Heart right ventricle (tissue), 16 donors: ENCODE data around the gene FOXD4. TPM values are rescaled to one million over a fixed set of nuclear protein-coding genes. Genes with fewer than 3 reads are reported as not detected.
"Not testable (repeated sequence)": the region's sequence is repeated elsewhere in the genome, so short reads cannot be mapped to it uniquely, and the experiment has no call there.

Source experiments
- ATAC-seq, 8 donors: fragments of 200-7000 bp; cut with Tn5 transposase; one replicate each; pipeline ENCODE4 v1.9.1; 2020; ENCODE audit warnings: mild to moderate bottlenecking in 8 of 8, moderate library complexity in 8 of 8, moderate number of reproducible peaks in 1 of 8
- DNase-seq, 2 donors: peaks; one replicate each; pipeline ENCODE4 v3.0.0-alpha.2; 2020
- H3K27ac ChIP-seq, 10 donors: fragments of 200-600 bp; sonication (generic) in 2 of 10; one replicate each; pipeline versions ENCODE4 v1.5.0 to v1.8.0; 2020 to 2022; ENCODE audit warnings: mild to moderate bottlenecking in 3 of 10
- H3K27me3 ChIP-seq, 7 donors: fragments of 200-600 bp; one replicate each; pipeline ENCODE4 v1.8.0; 2021 to 2022; ENCODE audit warnings: mild to moderate bottlenecking in 2 of 7
- H3K36me3 ChIP-seq, 9 donors: fragments of 200-600 bp; sonication (generic) in 1 of 9; one replicate each; pipeline versions ENCODE4 v1.5.0 to v1.8.0; 2020 to 2022; ENCODE audit warnings: mild to moderate bottlenecking in 2 of 9
- H3K4me1 ChIP-seq, 9 donors: fragments of 200-600 bp; sonication (generic) in 1 of 9; one replicate each; pipeline versions ENCODE4 v1.5.0 to v1.8.0; 2020 to 2022; ENCODE audit warnings: mild to moderate bottlenecking in 4 of 9
- H3K4me3 ChIP-seq, 10 donors: fragments of 200-600 bp; sonication (generic) in 2 of 10; one replicate each; pipeline versions ENCODE4 v1.5.0 to v1.8.0; 2020 to 2022; ENCODE audit warnings: mild to moderate bottlenecking in 7 of 10, moderate library complexity in 2 of 10
- H3K9me3 ChIP-seq, 11 donors: fragments of 200-600 bp in 10 of 11; sonication (generic) in 2 of 11; one replicate each; pipeline versions ENCODE4 v1.5.0 to v1.8.0; 2013 to 2022; ENCODE audit warnings: mild to moderate bottlenecking in 2 of 11, control low read depth in 1 of 11, moderate library complexity in 1 of 11
- WGBS, 2 donors: extraction: QIAGEN DNeasy Blood & Tissue Kit; methylation state at CpG; one replicate each; pipeline ENCODE4 v1.1.7; 2013; ENCODE audit warnings: inconsistent platforms in 1 of 2; 5-methylcytosine and 5-hydroxymethylcytosine counted together
- intact Hi-C, 10 donors: fragments of 100-400 bp; cut with DNase I; formaldehyde crosslinking; loops; one replicate each; pipeline versions ENCODE4 v1.11.1 to v1.14.2; 2022
- polyA plus RNA-seq, 2 donors: library from polyadenylated mRNA; stranded (reverse); fragments of 200-250 nt; gene quantifications; one replicate each; pipeline ENCODE4 v1.2.3, GENCODE V29; 2013
- total RNA-seq, 10 donors: library from RNA; stranded (reverse); fragmentation: NEBNext Ultra II Directional in 3 of 10; extraction: Animal tissue kit (Norgen Biotek cat#: 25700) in 3 of 10; gene quantifications; one replicate each; pipeline versions ENCODE4 v1.2.1 to v1.2.4, GENCODE V29; 2021 to 2023
- donor health status: Arrhythmogenic right ventricular cardiomyopathy.
- donor health status: ischemic (EF 13 %, LVEDD 7.1; RV severe dilation, severe dysfunction).
- donor health status: healthy with polysubstance abuse.
- donor health status: DM: no; HTN: yes; CAD: no.
- donor health status: DM: no; HTN: no; CAD: no.
- donor health status: ischemic (EF 25% LVEDD 6.9; RV normal size, moderate dysfunction).
- donor health status: ischemic (EF 25% LVEDD 5.7; RV mildly dilated, moderate dysfunction).
- donor health status: healthy.
- donor health status: DM: yes; HTN: yes; CAD: no.
- donor health status: Ischemic cardiomyopathy.
- donor health status: ischemic (EF 35%, LVEDD 5.7; RV mildly dilated, moderate dysfunction).
- donor health status: nonischemic (EF 11% LVEDD 7.7; RV severe dilation, severe dysfunction).
- donor health status: DM: yes; HTN: yes; CAD: no.
- donor health status: PGD.
- donor health status: ischemic (EF 29% LVEDD 5.4; RV normal size, mild dysfunction).
- donor health status: nonischemic (EF 23%, LVEDD 6.1; RV moderate dilation, normal function).

Gene FOXD4
- total and polyA plus RNA-seq, 12 donors, result 0.11 to 0.27 (median 0.13) TPM; not detected in 6

GRCh38 chr9:73076-73899, 44.9 kb downstream of the FOXD4 start:
- ATAC-seq, result peak; percentile 42 to 76 (median 61)

More at GRCh38 chr9:73076-73899, 44.9 kb downstream of the FOXD4 start:
- WGBS, 2 donors, result 1% methylated on average over 57 to 109 of the region's 109 CpGs
- Histone ChIP-seq H3K27me3 (peaks cover 0 to 14% (median 5%) of the 10 kb centered on the region in 7 donors), H3K27ac (peak overlapping the region in 7 of 10 donors; percentile 50 to 78 (median 64)), H3K4me3 (peak overlapping the region in 9 of 10 donors; percentile 39 to 62 (median 51))
- DNase-seq, result peak; percentile 8 to 46
- H3K9me3 ChIP-seq, intact Hi-C loops, H3K4me1 ChIP-seq, H3K36me3 ChIP-seq: not testable (repeated sequence)

Other genes starting within 250 kb of the FOXD4 start
- 10 to 100 TPM in 3 of 10 donors, 1 to 10 TPM in 7; 6.0 to 14.2 (median 8.3) TPM for gene WASHC1, start 89.0 kb downstream of the FOXD4 start, total RNA-seq
- 10 to 100 TPM; 11.8 to 18.8 TPM for gene WASHC1, start 89.0 kb downstream of the FOXD4 start, polyA plus RNA-seq
- gene ZNG1A, start 60.6 kb upstream of the FOXD4 start, total RNA-seq, result 10 to 100 TPM; 17.7 to 30.4 (median 19.9) TPM
- gene ZNG1A, start 60.6 kb upstream of the FOXD4 start, polyA plus RNA-seq, result 10 to 100 TPM; 14.2 to 43.4 TPM
- 10 to 100 TPM in 1 of 10 donors, 1 to 10 TPM in 9; 1.6 to 24.3 (median 2.8) TPM for gene DOCK8, start 96.4 kb upstream of the FOXD4 start, total RNA-seq
- 1 to 10 TPM in 1 of 2 donors, under 1 TPM in 1; 0.83 to 2.2 TPM for gene DOCK8, start 96.4 kb upstream of the FOXD4 start, polyA plus RNA-seq